Astrocyte of the spinal cord (primary cell): ENCODE data around the gene B3GAT3.

Source experiments
- DNase-seq: peaks from one replicate; pipeline ENCODE4 v3.0.0; 2011; ENCODE audit warnings: low read depth, low spot score
- H3K4me3 ChIP-seq: 2 replicates; pipeline ENCODE4 v1.5.1; 2011; ENCODE audit warnings: low read depth, mild to moderate bottlenecking, low read length, moderate library complexity
- in situ Hi-C: cut with HindIII; loops from 2 replicates; pipeline ENCODE4 v1.10.0; 2017; ENCODE audit warnings: low sequenced_read_pairs
- TF ChIP-seq, protein P1 (sequence below): IDR thresholded peaks from 2 replicates; pipeline ENCODE4 v1.5.1; 2012; ENCODE audit warnings: low read depth, mild to moderate bottlenecking, low read length, inconsistent platforms

Gene B3GAT3

GRCh38 chr11:62615521-62615920 is 6.3 kb downstream of the B3GAT3 start:
- in situ Hi-C loops = no loop called here
- no peak for DNase-seq
- no peak overlapping the region for H3K4me3 ChIP-seq
- TF ChIP-seq, protein P1, sequence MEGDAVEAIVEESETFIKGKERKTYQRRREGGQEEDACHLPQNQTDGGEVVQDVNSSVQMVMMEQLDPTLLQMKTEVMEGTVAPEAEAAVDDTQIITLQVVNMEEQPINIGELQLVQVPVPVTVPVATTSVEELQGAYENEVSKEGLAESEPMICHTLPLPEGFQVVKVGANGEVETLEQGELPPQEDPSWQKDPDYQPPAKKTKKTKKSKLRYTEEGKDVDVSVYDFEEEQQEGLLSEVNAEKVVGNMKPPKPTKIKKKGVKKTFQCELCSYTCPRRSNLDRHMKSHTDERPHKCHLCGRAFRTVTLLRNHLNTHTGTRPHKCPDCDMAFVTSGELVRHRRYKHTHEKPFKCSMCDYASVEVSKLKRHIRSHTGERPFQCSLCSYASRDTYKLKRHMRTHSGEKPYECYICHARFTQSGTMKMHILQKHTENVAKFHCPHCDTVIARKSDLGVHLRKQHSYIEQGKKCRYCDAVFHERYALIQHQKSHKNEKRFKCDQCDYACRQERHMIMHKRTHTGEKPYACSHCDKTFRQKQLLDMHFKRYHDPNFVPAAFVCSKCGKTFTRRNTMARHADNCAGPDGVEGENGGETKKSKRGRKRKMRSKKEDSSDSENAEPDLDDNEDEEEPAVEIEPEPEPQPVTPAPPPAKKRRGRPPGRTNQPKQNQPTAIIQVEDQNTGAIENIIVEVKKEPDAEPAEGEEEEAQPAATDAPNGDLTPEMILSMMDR = no peak

DNA sequence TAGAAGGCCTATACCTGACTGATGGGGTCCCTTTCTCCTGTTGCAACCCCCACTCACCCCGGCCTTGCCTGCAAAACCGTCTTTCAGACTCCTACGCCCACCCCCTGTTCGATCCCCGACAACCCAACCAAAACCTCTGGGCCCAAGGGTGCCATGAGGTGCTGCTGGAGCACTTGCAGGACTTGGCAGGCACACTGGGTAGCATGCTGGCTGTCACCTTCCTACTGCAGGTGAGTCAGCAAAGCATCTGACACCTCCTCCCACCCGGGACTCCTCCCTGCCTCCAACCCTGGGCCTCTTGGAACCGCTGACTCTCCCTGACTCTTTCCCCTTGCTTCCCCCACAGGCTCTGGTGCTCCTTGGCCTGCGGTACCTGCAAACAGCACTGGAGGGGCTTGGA is 7.5 kb downstream of the B3GAT3 start:
- in situ Hi-C loops = no loop called here
- TF ChIP-seq, protein P1 = no peak
- H3K4me3 ChIP-seq = no peak overlapping the region
- DNase-seq = no peak

GRCh38 chr11:62613291-62613778 is 8.5 kb downstream of the B3GAT3 start:
- H3K4me3 ChIP-seq = no peak overlapping the region
- TF ChIP-seq, protein P1 = no peak
- in situ Hi-C loops = no loop called here
- DNase-seq = no peak

- H3K4me3 ChIP-seq = peak within 1 kb of the TSS; percentile 74
- in situ Hi-C loops = no loop called here
- TF ChIP-seq, protein P1 = peak; percentile 78
- peak; percentile 75 for DNase-seq
Measured at GRCh38 chr11:62612366-62613290, 9.2 kb downstream of the B3GAT3 start, which contains the start of the genes EML3 and ROM1. Gene EML3, minus strand, starts transcription at chr11:62612775. Its CDS starts 318 bp downstream, at chr11:62612457. Gene ROM1, plus strand, starts transcription at chr11:62613257. Its CDS starts 25 bp downstream, at chr11:62613282.

DNA sequence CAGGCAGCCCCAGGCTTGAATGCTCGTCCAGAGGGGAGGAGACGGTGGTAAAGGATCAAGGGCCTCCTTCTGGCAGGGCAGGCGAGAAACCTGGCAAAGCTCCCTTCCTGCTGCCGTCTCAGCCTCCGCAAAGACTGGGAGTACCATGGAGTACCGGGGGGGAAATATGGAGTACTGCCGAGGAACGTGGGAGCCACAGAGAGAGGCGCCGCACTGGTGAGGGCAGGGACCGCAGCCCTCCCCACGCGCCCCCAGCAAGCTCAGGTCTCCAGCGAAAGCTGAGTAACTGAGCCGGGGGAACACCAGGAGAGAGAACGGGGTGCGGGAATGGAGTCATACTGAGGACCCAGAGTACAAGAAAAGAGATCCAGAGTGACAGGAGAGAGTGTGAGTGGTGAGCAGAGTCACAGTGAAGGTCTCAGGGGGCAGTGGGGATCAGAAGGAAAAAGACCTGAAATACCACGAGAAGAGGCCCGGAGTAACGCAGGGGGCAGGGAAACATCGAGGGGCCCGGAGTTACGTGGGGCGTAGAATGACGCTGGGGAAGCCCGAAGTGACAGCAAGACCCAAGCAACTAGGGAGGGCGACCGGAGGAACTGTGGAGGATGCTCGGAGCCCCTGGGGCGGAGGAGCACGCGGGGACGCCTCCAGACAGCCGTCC is 10.0 kb downstream of the B3GAT3 start:
- in situ Hi-C loops = no loop called here
- peak; percentile 72 for DNase-seq
- peak overlapping the region; percentile 74 for H3K4me3 ChIP-seq

More for the DNA sequence above, 10.0 kb downstream of the B3GAT3 start:
- TF ChIP-seq, protein P1 = no peak
